HCT116 (cell line): ENCODE measurements around the gene PHF21A.

Experiments
- ATF3 ChIP-seq: IDR thresholded peaks from 2 replicates; pipeline ENCODE4 v1.6.1; 2012
- EGR1 ChIP-seq: IDR thresholded peaks from 2 replicates; pipeline ENCODE4 v1.6.1; 2012; ENCODE audit warnings: low read depth
- POLR2A ChIP-seq: IDR thresholded peaks from 2 replicates; pipeline ENCODE4 v1.7.0; 2011; ENCODE audit warnings: borderline replicate concordance; ENCODE audit not compliant: insufficient read depth, insufficient read length; ENCODE audit errors: extremely low read depth
- RAD21 ChIP-seq: IDR thresholded peaks from 2 replicates; pipeline ENCODE4 v1.6.1; 2012; ENCODE audit warnings: low read depth, mild to moderate bottlenecking
- ZNF274 ChIP-seq: fragments of 200-500 bp; sonication (Bioruptor generic); IDR thresholded peaks from 2 replicates; pipeline ENCODE4 v1.6.1; 2014; ENCODE audit warnings: mild to moderate bottlenecking, low read depth, low read length, inconsistent platforms
- TF ChIP-seq, protein P1 (sequence below): IDR thresholded peaks from 2 replicates; pipeline ENCODE4 v1.6.1; 2012

DNA sequence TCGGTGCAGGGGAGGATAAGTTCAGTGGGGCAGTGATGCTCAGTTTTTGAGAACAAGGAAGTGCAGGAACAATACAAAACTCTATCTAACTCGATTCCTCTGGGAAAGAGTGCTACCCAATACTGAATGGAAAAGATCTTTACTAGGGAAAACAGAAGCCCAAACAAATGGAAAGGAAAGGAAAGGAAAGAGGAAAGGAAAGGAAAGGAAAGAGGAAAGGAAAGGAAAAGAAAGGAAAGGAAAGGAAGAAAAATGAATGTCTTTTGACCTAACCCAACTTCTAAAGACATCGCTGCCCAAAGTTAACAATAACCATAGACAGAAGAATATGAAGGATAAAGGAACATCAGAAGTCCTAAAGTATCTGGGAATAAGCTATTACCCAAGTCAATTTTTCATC is 41.6 kb downstream of the PHF21A start:
- TF ChIP-seq POLR2A: no peak
- TF ChIP-seq, protein P1, sequence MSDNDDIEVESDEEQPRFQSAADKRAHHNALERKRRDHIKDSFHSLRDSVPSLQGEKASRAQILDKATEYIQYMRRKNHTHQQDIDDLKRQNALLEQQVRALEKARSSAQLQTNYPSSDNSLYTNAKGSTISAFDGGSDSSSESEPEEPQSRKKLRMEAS: no peak
- no peak for TF ChIP-seq EGR1
- no peak for TF ChIP-seq RAD21
- no peak for TF ChIP-seq ATF3
- TF ChIP-seq ZNF274: no peak
